Motor neuron (in vitro differentiated cells): ENCODE measurements around the gene TMEM134. TPM values are rescaled to one million over a fixed set of nuclear protein-coding genes. Genes with fewer than 3 reads are reported as not detected.
A peak's percentile ranks its signal among the peaks of the same experiment; 100 is the strongest.
"Not testable (repeated sequence)": the region's sequence is repeated elsewhere in the genome, so short reads cannot be mapped to it uniquely, and the experiment has no call there.

Experiments used
- ATAC-seq, 8 experiments: fragments of 200-7000 bp; cut with Tn5 transposase; replicated peaks in 6 of 8; 2 replicates each; pipeline ENCODE4 v1.8.0; 2021; ENCODE audit warnings: mild to moderate bottlenecking in 8 of 8, moderate library complexity in 8 of 8
- H3K27ac ChIP-seq, 2 donors: fragments of 250-450 bp; sonication (Bioruptor Pico); 2 replicates each; pipeline ENCODE4 v1.9.0; 2021; ENCODE audit warnings: antibody characterized with exemption in 2 of 2, mild to moderate bottlenecking in 2 of 2, moderate library complexity in 1 of 2
- H3K4me1 ChIP-seq, 2 donors: fragments of 250-450 bp; sonication (Bioruptor Pico); replicated peaks in 1 of 2; 2 replicates each; pipeline ENCODE4 v1.6.1; 2021; ENCODE audit warnings: antibody characterized with exemption in 2 of 2, mild to moderate bottlenecking in 2 of 2, moderate library complexity in 1 of 2
- H3K4me3 ChIP-seq, 5 donors: fragments of 250-450 bp; sonication (Bioruptor Pico); 2 replicates each; pipeline ENCODE4 v1.9.0; 2021; ENCODE audit warnings: antibody characterized with exemption in 5 of 5, mild to moderate bottlenecking in 5 of 5, moderate library complexity in 4 of 5
- WGBS, 10 experiments: fragments of 450-650 bp; shearing (Covaris generic); methylation state at CpG; one replicate each; pipeline ENCODE4 v1.0.0; 2022; 5-methylcytosine and 5-hydroxymethylcytosine counted together
- in situ Hi-C, 9 experiments: fragments of 400-800 bp; cut with MboI; loops; one replicate each; pipeline ENCODE4 v1.15.0; 2021; ENCODE audit warnings: low sequenced_read_pairs in 9 of 9, low pct_unique_long_range_greater_than_20kb in 2 of 9; ENCODE audit not compliant: unreplicated experiment in 9 of 9
- total RNA-seq, 8 experiments: library from RNA; unstranded; fragments of 300-600 nt; gene quantifications; 2 replicates each; pipeline versions ENCODE4 v1.2.3 to v1.2.4, GENCODE V29; 2022

Gene TMEM134
- total RNA-seq, 8 experiments from 2014 or later: 9.9 to 30.6 (median 17.2) TPM

GRCh38 chr11:67435031-67435726 is 33.9 kb downstream of the TMEM134 start:
- H3K4me1 ChIP-seq: no peaks in the 10 kb centered on the region
- no peak overlapping the region for H3K4me3 ChIP-seq
- in situ Hi-C loops: no loop called here
- WGBS, 10 experiments: 90 to 100% methylated on average over 1 to 2 of the region's 26 CpGs; no CpG with 5 or more reads in 8 of the 10 experiments
- ATAC-seq: peak in 2 of 8 experiments; percentile 0 to 1
- H3K27ac ChIP-seq: no peak overlapping the region

- Histone ChIP-seq H3K27ac (no peak overlapping the region), H3K4me3 (no peak overlapping the region), H3K4me1 (peaks cover under 1 to 2% of the 10 kb centered on the region in 2 donors)
- in situ Hi-C loops: no loop called here
- WGBS, 10 experiments: 86 to 100% methylated on average over 1 to 6 of the region's 23 CpGs; no CpG with 5 or more reads in 8 of the 10 experiments
- no peak for ATAC-seq
These were observed 34.6 kb downstream of the TMEM134 start for GRCh38 chr11:67434395-67434881.

DNA sequence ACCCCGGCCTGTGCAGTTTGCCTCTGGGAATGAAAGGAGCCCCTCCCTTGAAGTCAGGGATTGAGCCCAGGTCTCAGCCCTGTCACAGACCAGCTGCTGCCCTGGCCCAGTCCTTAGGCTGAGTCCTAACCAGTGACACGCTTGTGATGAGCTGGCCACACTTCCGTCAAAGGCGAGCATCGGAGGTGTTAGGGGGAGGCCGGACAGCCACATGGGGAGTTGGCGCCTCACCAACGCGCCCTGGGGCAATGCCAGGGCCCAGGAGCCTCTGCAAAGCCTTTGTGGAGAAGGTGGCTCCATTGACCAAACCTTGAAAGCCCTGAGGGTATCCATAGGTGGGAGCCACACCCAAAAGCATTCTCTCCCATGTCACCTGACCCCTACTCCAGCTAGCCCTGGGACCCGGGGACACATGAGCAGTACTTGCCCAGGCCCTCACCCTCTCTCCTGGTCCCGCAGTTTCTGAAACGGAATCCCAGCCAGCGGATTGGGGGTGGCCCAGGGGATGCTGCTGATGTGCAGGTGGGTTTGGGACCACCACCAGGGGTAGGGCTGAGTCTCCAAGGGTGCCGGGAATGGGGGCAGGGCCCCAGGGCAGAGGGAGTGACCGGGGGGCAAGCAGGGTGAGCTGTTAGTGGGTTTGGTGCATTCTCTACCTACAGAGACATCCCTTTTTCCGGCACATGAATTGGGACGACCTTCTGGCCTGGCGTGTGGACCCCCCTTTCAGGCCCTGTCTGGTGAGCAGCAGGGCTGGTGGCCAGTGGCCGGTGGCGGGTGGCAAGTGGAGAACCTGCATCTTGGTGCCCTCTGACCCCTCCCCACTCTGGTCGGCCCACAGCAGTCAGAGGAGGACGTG is 35.3 kb downstream of the TMEM134 start:
- peak in 2 of 8 experiments; percentile 5 to 12 for ATAC-seq
- Histone ChIP-seq H3K4me3 (no peak overlapping the region), H3K4me1 (peaks cover 5 to 6% of the 10 kb centered on the region in 2 donors), H3K27ac (no peak overlapping the region)
- WGBS, 10 experiments: 65 to 100% (median 85%) methylated on average over 2 to 7 of the region's 22 CpGs; no CpG with 5 or more reads in 6 of the 10 experiments
- in situ Hi-C loops: no loop called here

- 40 to 100% (median 96%) methylated on average over 1 to 9 of the region's 22 CpGs; no CpG with 5 or more reads in 5 of the 10 experiments for WGBS, 10 experiments
- no peak for ATAC-seq
These were observed 36.2 kb downstream of the TMEM134 start for GRCh38 chr11:67432655-67433349.

DNA sequence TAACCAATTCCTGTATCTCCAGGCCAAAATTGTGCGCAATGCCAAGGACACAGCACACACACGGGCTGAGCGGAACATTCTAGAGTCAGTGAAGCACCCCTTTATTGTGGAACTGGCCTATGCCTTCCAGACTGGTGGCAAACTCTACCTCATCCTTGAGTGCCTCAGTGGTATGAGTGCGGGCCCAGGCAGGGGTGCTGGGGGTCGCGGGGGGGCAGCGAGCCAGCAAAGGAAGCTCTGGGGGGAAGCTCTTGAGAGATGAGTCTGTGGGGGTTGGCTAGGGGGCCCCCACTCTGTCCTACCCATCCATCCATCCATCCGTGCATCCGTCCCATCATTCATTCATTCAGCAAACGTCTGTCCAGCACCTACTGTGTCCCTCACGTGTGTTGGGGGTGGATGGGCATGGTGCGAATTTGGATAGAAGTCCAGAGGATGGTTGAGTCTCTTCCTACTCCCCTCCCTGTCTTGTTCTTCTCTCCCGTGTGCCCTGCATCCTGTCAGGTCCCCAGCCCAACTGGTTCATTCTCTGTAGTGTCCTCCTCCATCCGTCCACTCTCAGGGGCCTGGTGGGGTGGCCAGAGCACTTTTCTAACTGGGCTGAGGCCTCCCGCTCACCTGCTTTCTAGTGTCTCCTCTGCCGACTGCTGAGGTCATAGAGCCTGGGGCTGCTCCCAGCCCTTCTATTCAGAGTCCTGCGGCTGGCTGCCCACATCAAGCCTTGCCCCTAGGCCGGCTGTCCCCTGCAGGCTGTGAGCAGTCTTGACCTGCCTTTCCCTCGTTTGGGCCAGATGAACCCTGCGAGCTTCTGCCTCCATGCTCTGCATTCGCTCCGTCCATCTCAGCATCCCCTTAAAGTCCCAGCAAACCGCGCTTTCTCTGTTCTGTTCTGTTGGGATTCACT is 37.5 kb downstream of the TMEM134 start:
- Histone ChIP-seq H3K27ac (no peak overlapping the region), H3K4me1 (peaks cover 9 to 10% of the 10 kb centered on the region in 2 donors), H3K4me3 (no peak overlapping the region)
- in situ Hi-C loops: no loop called here
- no peak for ATAC-seq
- WGBS, 10 experiments: 71 to 100% (median 91%) methylated on average over 2 to 14 of the region's 24 CpGs; no CpG with 5 or more reads in 2 of the 10 experiments

More at GRCh38 chr11:67432655-67433349, 36.2 kb downstream of the TMEM134 start:
- in situ Hi-C loops: no loop called here
- Histone ChIP-seq H3K4me3 (no peak overlapping the region), H3K4me1 (peaks cover 5 to 6% of the 10 kb centered on the region in 2 donors), H3K27ac (no peak overlapping the region)

DNA sequence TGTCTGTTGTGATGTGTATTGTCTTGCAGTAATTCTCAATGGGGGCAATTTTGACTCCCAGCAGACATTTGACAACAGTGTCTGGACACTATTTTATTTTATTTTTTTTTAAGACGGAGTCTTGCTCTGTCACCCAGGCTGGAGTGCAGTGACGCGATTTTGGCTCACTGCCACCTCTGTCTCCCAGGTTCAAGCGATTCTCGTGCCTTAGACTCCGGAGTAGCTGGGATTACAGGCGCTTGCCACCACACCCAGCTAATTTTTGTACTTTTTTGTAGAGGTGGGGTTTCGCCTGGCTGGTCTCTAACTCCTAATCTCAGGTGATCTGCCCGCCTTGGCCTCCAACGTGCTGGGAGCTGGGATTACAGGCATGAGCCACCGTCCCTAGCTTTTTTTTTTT is 39.3 kb downstream of the TMEM134 start:
- 80 to 100% (median 92%) methylated on average over 1 to 6 of the region's 11 CpGs; no CpG with 5 or more reads in 1 of the 10 experiments for WGBS, 10 experiments
- peaks cover 9 to 10% of the 10 kb centered on the region in 2 donors for H3K4me1 ChIP-seq
- in situ Hi-C loops: no loop called here
- ATAC-seq: no peak
- peak overlapping the region in 2 of 5 donors; percentile 94 to 99 for H3K4me3 ChIP-seq
- no peak overlapping the region for H3K27ac ChIP-seq

DNA sequence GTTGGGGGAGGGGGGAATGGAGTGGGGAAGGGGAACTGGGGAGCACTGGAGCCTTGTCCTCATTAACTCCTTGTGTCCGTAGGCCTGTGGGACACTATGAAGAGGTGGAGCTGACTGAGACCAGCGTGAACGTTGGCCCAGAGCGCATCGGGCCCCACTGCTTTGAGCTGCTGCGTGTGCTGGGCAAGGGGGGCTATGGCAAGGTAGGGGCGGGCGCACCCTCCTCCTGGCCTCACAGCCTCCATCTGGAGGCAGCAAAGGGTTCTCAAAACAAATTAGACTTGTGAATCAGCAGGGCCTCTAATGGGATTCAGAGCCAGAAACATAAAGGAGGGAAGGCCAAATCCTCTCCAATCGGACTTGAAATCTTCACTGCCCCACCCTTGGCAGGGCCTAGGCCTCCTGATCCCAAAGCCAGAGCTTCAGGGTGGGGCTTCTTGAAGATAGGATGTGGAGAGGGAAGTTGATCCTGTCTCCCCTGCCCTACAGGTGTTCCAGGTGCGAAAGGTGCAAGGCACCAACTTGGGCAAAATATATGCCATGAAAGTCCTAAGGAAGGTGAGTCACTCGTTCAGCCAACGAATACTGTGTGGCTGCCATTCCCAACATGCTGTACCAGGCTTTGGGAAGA is 39.9 kb downstream of the TMEM134 start:
- peak overlapping the region; percentile 85 to 89 for H3K27ac ChIP-seq

GRCh38 chr11:67428052-67429001 is 40.7 kb downstream of the TMEM134 start, which contains the start of gene RPS6KB2:
Gene RPS6KB2, plus strand, starts transcription at chr11:67428494. Its CDS starts 52 bp downstream, at chr11:67428546.
- WGBS, 10 experiments: 0 to 5% (median 0%) methylated on average over 3 to 18 of the region's 68 CpGs; no CpG with 5 or more reads in 3 of the 10 experiments
- ATAC-seq: peak; percentile 91 to 97 (median 92)
- Histone ChIP-seq H3K4me1 (peaks cover 9 to 10% of the 10 kb centered on the region in 2 donors), H3K27ac (peak within 1 kb of the TSS; percentile 85 to 89), H3K4me3 (peak within 1 kb of the TSS; percentile 70 to 99 (median 88))
- in situ Hi-C loops: no loop called here

More for the DNA sequence above, 39.9 kb downstream of the TMEM134 start:
- H3K4me1 ChIP-seq: peaks cover 9 to 10% of the 10 kb centered on the region in 2 donors
- in situ Hi-C loops: no loop called here
- peak overlapping the region; percentile 70 to 99 (median 88) for H3K4me3 ChIP-seq
- ATAC-seq: peak in 2 of 8 experiments; percentile 4 to 12
- WGBS, 10 experiments: 28 to 87% (median 63%) methylated on average over 1 to 7 of the region's 12 CpGs; no CpG with 5 or more reads in 2 of the 10 experiments

DNA sequence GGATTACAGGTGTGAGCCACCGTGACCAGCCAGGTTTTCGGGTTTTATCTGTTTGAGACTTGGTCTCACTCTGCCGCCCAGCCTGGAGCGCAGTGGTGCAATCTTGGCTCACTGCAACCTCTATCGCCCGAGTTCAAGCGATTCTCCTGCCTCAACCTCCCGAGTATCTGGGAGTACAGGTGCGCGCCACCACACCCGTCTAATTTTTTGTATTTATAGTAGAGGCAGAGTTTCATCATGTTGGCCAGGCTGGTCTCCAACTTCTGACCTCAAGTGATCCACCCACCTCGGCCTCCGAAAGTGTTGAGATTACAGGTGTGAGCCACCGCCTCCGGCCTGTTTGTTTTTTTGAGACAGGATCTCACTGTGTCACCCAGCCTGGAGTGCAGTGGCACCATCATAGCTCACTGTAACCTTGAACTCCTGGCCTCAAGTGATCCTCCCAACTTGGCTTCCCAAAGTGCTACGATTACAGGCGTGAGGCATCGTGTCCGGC is 41.6 kb downstream of the TMEM134 start:
- H3K27ac ChIP-seq, in situ Hi-C loops, H3K4me1 ChIP-seq, ATAC-seq: not testable (repeated sequence)
- 25 to 100% (median 74%) methylated on average over 1 to 5 of the region's 19 CpGs; no CpG with 5 or more reads in 6 of the 10 experiments for WGBS, 10 experiments
- peak overlapping the region; percentile 70 to 99 (median 88) for H3K4me3 ChIP-seq

- H3K27ac ChIP-seq: no peak overlapping the region
- in situ Hi-C loops: no loop called here
- H3K4me1 ChIP-seq: peaks cover 9 to 10% of the 10 kb centered on the region in 2 donors
- 30 to 94% (median 80%) methylated on average over 2 to 6 of the region's 34 CpGs; no CpG with 5 or more reads in 7 of the 10 experiments for WGBS, 10 experiments
- H3K4me3 ChIP-seq: no peak overlapping the region
- ATAC-seq: no peak
These were observed 45.0 kb downstream of the TMEM134 start for GRCh38 chr11:67423891-67424613.
